Umbilical cord (tissue), 2 donors: ENCODE measurements around the gene ZNF280A. TPM values are rescaled to one million over a fixed set of nuclear protein-coding genes. Genes with fewer than 3 reads are reported as not detected.

Experiments used
- DNase-seq: peaks from one replicate; pipeline ENCODE4 v3.0.0-alpha.2; 2015; ENCODE audit warnings: low spot score
- total RNA-seq: library from RNA; depleted of rRNA; stranded (reverse); fragments of >200 nt; gene quantifications from one replicate; pipeline ENCODE4 v1.2.3, GENCODE V29; 2014; ENCODE audit warnings: low replicate concordance; ENCODE audit not compliant: insufficient read depth

ZNF280A gene
- 2.4 TPM for total RNA-seq

DNA sequence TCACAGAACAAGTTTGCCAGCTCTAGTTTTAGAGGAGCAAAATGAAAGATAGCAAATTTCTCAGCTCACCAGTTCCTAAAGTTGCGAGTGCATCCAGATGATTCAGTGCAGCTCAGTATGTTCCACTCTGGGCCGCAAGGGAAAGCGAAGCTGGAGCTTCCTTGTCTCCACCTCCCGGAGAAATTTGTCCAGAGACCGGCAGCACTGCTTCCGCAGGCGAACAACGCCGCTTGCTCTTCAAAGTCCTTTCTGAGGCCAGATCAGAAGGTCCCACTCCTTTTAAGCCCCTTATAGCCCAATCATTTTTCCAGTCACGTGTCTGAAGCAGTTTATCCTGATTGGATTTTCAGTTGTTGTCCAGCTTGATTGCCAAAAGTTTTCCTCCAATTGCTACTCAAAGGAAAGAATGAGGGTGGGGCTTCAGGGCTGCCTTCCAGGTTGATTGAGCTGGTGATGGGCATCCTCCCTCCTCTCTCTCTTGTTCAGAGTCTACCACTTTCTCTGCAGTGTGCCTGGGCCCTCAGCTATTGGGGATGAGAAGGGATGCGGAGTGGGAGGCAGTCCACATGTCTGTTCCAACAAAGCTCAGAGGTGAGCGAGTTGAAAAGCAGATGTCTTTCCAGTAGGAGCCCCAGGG lies at the start of gene ZNF280A:
ZNF280A (minus strand) TSS at position 251 of the 637 bp plus-strand sequence. CDS start 4,640 bp downstream, outside the sequence.
- DNase-seq = peak; percentile 5

- DNase-seq = no peak
Observed at GRCh38 chr22:22569218-22569617, 49.1 kb upstream of the ZNF280A start.

- DNase-seq = no peak
Observed at GRCh38 chr22:22565981-22566380, 45.9 kb upstream of the ZNF280A start.

DNA sequence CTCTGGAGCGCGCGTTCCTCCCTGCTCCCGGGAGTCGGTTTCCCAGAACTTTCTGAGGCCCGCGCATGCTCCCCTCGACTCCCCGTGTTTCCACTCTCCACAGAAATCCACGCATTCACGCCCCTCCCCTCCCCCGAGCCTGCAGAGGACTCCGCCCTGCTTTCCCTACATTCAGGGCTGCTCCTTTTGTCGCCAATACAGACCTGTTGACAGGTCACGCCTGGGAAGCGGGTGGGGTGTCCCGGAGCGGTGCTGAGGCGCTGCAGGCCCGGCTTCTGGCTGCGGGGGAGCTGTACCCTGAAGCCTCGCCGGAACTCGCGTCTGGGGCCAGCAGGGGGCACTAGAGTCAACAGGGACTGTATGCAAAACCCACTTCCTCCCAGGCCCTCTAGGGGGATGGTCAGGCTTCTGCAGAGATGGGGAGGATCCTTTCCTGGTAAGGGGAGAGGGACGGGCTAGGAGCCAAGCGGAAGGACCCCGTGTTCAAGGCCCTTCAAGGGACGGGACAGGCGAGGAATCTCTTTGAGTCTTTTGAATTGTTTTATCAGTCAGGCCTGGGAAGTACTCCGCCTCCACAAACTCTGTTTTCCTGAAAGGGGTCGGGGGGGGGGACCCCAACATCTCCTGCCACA lies 39.0 kb upstream of the ZNF280A start, which contains the start of gene PRAME:
PRAME (minus strand) TSS at position 294 of the 632 bp plus-strand sequence. CDS start 2,433 bp downstream, outside the sequence.
- no peak for DNase-seq

DNA sequence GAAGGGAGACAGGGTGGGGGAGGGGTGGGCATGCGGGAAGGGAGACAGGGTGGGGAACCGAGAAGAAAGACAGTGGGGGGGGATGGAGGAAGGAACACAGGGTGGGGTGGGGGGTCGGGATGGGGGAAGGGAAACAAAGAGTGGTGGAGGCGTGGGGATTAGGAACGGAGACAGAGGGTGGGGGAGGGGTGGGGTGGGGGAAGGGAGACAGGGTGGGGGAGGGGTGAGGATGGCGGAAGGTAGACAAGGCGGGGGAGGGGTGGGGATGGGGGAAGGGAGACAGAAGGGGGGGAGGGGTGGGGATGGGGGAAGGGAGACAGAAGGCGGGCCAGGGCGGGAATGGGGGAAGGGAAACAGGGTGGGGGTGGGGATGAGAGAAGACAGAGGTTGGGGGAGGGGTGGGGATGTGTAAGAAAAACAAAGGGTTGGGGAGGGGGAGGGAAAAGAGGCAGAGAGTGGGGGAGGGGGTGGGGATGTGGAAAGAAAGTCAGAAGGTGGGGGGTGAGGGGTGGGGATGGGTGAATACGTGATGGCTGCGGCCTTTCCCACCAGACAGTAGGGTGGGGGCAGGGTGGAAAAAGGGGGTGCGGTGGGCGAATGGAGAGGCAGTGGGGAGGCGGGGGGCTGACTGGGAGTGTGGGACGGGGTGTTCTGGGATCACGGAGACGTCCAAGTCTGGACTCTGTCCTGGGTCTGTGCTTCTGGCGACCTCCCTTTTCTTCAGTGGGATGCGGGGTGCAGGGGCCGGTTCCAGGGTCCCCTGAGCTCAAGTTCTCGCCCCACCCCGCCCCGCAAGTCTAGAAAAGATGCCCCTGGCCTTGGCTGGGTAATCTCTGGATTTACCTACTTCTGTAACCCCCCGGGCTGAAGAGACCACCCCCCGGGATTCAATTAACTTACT lies 38.3 kb upstream of the ZNF280A start:
- DNase-seq = no peak

GRCh38 chr22:22556995-22557925 lies 37.2 kb upstream of the ZNF280A start:
- DNase-seq = no peak

DNA sequence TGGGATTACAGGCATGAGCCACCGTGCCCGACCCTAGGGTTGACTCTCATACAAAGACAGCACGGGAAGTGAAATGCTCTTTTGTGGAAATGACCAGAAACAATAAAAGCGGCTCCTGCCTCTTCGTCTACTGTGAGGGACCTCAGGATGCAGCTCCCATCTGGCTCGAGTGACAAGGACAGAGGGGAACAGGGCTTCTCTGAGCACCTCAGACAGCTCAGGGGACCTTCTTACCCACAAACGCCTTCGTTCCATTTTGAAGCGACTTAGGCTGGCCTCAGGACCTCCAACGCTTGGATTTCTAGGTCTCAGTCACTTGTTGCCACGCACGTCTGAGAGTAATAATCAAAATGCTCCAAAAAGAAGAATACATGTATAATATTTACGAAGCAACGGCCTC lies 36.5 kb upstream of the ZNF280A start:
- no peak for DNase-seq

DNA sequence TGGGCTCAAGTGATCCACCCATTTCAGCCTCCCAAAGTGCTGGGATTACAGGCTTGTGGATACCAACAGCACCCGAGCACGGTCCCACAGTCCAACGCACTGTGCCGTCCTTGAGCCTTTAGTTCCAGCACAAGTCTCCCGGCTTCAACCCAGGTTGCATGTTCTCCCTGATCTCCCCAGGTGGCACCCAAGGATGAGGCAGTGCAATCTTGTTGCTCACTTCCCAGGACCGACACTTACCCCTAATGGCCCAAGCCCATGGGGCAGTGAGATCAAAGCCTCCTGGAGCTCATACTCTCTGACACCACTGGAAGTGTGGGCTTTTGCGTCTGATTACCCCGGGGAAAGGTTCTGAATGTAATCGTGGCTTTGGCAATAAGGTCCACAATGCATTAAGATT lies 35.5 kb upstream of the ZNF280A start:
- DNase-seq = no peak

DNA sequence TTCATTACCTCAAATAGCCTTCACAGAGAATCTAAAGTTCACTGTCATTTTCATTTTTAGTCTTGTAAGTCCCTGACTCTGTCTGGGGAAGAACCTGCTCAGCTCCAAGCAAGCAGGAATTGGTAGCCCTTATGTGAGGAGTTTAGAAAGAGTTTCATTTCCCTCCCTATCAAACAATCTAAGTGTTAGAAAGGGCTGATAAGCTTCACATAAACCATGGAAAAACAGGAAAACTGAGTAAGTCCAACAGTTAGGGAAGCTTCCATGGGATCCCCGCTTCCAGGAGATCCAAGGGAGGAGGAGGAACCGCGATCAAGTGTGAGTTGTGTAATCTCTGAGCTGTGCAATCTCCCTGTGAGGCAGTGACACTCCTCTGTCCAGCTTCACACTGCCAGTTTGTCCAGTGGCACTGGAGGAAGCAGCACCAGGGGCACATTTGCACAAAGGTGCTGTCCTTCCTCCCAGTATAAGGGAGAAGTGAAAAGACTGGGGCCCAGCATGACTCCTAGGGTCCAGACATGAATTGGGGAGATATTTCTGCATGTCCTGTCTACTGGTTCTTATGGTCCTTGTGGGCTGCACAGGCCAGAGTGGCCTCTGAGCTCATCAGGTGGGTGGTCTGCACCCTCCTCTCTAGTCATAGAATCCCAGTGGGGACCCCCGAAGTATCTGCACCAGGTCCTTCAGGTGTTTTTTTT lies 34.7 kb upstream of the ZNF280A start:
- DNase-seq = no peak

DNA sequence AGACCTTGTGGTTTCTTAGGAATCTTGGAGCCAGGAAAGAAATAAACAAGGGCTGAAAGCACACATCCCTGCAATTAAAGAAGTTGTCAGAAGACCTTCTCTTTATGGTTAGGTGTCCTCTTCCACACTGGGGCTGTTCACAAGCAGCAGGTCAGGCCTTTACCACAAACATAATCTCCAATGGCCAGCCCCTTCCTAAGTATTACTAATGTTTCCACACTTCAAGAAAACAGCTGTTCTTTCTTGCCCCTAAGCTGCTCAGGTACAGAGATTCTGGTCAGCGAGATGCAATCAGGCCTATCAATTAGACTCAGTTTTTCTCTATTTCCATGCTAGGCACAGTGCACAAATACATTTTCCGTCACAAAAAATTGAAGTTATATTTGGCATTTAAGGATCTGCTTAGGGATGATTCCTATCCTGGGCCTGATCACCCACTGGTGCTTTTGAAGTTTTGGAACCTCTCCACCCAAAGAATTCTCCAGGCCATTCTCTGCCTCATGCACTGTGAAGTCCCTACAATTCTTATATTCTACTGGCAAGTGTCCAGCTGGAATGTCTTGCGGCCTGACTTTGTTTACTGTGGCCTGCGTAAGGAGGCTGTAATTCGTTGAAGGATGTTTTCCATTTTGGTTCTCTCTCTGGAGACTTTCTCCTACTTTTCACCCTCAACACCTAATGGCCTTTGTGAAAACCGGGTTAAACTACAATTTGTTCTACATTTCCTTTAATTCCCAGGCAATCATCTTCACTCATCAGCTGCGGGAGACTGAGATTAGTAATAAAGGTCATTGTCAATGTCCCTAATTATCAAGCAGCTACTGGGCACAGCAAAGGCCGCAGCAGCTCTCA lies 33.9 kb upstream of the ZNF280A start:
- DNase-seq = no peak

- DNase-seq = no peak
Observed at GRCh38 chr22:22553141-22553540, 33.1 kb upstream of the ZNF280A start.

- no peak for DNase-seq
Observed at GRCh38 chr22:22552630-22553029, 32.6 kb upstream of the ZNF280A start.

- no peak for DNase-seq
Observed at GRCh38 chr22:22550789-22551434, 30.8 kb upstream of the ZNF280A start.

DNA sequence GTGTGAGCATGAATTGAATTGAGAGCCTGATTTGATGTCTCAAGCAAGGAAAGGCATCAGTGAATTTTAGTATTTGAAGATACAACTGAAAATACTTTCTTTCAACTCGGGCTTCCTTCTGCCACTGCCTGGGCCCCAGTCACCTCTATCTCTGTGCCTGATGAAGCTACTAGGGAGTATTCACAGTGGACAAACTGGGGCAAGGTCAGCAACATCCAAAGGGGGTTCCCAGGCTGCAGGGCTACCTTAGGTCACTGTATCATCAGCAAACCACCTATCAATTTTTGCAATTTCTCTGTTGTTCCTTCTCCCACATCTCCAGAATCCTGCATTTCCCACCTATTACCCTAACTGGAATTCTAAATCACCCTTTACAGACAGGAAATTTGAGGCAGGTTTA lies 28.8 kb upstream of the ZNF280A start:
- DNase-seq = no peak

DNA sequence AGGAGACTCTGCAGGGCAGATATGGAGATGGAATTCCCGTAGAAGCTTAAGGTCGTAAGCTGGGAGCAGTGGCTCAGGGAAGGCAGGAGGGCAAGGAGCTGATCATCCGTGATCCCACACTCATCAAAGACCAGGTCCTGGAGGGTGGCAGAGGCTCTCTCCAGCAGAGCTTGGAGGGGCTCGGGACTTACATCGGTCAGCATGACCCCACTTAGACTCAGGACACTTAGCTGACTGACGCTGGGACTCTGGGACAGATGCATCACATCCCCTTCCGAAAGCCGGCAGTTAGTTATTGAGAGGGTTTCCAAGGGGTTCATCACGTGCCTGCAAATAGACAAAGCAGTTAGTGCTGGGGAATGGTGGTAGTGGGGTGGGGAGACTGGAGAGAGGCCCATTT lies 28.2 kb upstream of the ZNF280A start:
- DNase-seq = no peak

DNA sequence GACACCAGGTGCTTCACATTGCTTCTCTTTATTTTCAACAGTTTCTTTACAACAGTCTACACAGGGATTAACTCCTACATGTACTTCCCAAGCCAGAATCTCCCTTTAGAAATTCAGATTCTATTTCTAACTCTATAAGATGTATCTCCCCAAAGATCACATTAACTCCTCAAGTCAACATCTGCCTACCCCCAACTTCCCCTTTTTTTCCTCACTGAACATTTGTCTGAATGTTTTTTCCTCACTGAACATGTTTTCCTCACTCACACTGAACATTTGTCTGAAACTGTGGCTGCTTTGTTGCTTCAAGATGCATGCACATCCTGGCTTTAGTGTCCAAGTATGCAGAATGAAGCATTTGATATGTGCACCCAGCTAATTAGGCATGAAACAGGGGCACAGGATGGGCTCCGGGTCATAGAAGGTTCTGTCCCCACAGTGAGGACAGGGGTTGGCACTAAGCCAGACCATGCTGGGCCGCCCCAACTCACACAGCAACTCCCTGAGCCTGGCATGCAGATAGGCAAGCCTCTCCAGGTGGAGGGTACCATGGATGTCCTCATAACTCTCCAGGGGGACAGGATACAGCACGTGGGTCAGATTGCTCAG lies 27.7 kb upstream of the ZNF280A start:
- DNase-seq = no peak

DNA sequence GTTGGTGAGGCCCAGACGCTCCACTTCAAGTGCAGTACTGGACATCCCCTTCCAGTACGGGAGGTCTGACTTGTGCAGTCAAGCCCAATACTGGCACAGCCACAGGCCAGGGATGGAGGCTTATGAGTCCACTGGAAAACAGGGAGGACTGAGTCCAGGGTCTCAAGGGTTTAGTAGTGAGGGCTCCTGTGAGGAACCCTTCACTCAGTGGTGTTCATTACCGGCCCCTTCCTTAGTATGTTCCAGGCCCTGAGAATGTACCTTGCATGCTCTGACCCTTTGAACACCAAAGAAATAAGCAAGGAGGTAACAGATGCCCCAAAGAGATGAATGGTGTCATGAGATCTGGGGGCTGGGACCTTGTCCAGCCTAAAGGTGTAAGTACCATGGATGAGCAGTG lies 27.2 kb upstream of the ZNF280A start:
- DNase-seq = no peak

- DNase-seq = no peak
Observed at GRCh38 chr22:22546490-22546889, 26.4 kb upstream of the ZNF280A start.

GRCh38 chr22:22545084-22545483 lies 25.0 kb upstream of the ZNF280A start:
- no peak for DNase-seq
